Measurements from ENCODE around the gene BOK.
A peak's percentile ranks its signal among the peaks of the same experiment; 100 is the strongest.

The BOK gene

DNA sequence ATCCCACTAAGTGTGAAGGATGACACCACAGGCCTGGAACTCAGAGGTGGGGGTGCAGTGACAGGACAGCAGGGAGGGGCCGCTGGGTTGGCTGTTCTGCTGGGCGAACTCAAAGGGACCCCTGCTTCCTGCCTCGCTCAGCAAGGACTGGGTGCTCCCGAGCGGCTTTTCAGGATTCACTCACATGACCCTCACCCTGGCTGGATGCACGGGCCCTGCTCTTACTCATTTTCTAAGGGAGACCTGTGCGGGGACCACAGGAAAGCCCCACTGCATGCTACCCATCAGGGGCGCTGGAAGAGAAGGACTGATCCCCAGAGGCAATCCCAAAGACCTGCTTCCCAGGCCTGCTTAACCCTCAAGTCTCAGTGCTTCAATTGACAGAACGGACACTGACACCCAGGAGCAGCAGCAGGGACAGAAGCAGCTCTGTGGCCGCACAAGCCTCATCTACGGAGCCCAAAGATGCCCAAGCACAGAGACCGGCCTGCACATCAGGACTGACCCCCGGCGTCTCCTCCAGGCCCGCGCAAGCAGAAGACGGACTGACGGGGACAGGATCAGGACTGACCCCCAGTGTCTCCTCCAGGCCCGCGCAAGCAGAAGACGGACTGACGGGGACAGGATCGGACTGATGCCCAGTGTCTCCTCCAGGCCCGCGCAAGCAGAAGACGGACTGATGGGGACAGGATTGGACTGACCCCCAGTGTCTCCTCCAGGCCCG lies 48.8 kb downstream of the BOK start:
- DNase-seq, result no peak

GRCh38 chr2:241608881-241609280 lies 50.3 kb downstream of the BOK start:
- DNase-seq, result no peak

DNA sequence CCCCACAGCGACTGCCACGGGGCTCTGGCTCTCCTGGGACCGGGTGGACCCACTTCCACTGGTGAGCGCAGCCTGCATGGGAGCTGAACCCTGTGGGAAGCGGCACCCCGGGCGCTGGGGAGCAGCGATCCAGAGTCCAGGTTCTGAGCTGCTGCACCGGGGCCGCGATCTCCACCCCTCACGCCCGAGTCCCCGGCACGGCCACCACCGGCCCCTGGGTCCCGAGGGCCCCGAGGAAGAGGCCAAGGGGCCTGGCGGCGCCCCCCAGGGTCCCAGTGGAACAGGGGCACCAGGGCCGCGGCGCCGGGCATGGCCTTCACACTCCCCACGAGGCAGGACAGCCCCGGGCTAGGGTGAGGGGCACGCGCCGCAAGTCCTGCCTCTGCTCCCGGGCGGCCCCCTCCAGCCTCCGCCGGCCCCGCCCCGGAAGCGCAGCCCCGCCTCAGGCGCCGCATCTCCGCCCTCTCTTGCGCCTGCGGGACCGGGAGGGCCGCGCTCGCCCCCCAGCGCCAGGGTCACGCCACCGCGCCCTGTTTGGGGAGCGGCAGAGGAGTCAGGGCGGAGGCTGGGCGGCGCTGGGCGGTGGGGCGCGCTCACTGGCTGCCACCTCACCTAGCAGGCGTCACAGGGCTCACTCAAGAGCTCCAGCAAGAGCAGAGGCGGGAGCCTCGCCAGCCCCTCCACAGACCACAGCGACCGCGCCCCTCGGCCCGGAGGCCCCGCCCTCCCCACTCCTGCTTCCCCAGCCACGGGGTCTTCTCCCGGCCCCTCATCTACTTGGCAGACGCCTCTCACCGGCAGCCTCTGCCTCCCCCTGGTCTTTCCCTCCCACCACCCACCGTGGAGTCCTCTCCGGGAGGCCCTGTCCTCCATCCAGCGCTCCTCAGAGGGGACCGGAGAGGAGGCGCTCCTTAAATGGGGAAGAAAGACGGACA lies 51.6 kb downstream of the BOK start:
- DNase-seq, result peak; percentile 79

GRCh38 chr2:241611062-241611461 lies 52.5 kb downstream of the BOK start:
- DNase-seq, result no peak

DNA sequence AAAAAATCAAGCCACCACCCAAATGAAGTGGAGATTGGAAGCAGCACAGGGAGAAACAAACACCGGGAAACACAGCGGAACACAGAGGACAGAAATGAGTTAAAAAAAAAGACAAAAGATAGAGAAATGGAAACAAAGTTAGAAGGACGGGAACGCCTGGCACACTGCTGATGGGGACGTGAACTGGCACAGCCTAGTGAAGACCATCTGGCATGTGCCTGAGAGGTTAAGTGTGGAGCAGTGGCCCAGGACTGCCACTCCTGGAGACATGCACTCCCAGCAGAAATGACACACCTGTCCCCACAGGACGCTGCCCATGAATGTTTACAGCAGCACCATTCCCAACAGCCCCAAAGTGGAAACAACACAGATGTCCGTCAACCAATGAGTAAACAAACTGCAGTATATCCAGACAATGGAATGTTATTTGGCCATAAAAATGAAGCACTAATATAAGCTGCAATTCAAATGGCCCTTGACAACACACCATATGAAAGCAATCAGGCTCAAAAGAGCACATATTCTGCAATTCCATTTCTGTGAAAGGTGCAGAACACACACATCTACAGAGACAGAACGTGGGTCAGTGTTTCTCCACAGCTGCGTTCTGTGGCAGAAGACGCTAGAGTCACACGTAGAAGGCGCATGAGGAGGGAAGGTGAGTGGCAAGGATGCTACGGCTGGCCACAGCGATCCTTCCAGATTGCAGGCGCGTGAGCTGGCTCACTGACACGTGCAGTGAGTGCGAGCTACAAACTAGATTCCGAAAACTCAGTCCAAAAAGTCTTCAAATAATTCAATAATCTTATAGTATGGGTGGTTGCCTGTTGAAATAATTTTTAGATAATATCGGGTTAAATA lies 53.8 kb downstream of the BOK start:
- no peak for DNase-seq

DNA sequence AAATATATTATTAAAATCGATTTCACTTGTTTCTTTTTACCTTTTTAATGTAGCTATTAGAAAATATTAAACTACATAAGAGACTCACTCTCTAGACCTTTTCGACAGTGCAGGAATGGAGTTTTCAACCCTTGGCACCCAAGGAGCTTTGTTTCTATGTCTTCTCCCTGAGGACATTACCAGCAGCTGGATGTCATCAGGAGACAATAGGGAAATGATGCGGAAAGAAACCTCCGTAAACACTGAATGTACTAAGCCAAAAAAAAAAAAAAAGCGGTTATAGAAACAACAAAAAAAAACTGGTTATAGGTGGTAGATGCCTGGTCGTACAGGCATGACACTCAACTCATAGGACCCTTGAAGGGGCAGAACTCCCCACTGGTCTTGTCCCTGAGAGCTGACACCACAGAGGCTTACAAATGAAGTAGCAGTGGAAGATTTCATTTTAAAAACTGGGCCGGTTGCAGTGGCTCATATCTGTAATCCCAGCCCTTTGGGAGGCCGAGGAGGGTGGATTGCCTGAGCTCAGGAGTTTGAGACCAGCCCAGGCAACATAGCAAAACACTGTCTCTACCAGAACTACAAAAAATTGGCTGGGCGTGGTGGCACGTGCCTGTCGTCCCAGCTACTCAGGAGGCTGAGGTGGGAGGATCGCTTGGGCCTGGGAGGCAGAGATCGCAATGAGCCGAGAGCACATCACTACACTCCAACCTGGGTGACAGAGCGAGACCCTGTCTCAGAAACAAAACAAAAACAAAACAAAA lies 54.7 kb downstream of the BOK start:
- no peak for DNase-seq

DNA sequence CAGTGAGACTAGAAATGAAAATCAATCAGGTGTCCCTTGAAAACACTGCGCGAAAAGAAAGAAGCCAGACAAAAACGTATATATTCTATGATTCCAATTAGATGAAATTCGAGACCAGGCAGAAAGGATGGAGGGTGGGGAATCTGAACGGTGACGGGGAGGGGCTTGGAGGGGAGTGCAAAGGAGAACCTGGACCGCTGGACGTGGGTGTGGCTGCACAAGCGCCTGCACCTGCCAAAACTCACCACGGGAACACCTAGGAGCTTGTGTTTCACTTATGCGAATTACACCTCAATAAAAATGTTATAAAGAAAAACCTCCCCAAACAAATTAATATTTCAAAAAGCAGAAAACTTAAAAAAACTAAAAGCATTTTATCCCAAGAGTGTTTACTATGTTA lies 56.5 kb downstream of the BOK start:
- DNase-seq, result no peak

DNA sequence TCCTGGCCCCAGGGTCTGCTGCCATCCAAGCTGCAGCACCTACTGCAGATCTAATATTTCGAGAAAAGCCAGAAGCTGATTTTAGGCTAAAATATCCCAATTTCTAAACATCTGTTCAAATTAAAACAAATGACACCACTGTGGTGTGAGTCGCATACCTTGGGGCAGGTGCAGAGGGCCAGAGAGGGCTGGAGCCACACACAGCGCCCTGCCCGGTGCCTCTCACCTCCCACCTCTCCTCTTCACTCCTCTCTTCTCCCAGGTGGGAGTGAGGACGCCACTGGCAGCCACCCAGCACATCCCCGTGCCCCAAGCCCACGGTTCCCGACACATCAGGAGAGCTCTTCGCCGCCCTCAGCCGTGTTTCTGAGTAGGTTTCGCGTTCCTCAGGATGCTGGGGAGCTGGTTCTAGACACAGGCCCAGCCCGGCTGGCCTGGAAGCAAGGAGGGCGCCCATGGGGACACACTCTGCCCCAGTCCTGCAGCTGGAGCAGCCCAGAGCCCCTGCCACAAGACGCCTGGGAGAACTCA lies 57.0 kb downstream of the BOK start:
- DNase-seq, result no peak

- no peak for DNase-seq
These were observed 57.9 kb downstream of the BOK start for GRCh38 chr2:241616168-241617125.

GRCh38 chr2:241617431-241618154 lies 59.0 kb downstream of the BOK start:
- no peak for DNase-seq

DNA sequence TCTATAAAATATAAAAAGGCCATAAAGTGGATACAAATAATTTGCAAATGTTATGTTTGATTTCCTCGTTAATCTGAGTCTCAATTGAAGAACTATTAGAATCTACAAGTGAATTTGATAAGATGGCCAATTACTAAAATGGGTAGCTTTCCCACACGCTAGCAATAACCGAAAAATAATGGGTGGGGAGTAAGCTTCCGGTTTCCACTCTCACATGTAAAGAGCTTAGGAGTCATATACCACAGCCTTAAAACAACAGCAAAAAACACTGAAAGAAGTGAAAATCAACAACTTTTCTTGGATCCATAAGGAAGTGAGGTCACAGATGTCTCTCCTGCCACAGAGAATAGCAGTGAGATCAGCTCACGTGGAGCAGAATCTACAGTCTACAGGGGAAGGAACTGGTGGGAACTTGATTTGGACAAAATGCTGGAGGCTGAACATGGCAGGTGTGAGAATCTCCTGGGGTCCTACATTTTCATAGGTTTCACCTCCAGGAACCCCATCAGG lies 59.8 kb downstream of the BOK start:
- no peak for DNase-seq

GRCh38 chr2:241618829-241619228 lies 60.3 kb downstream of the BOK start:
- no peak for DNase-seq

DNA sequence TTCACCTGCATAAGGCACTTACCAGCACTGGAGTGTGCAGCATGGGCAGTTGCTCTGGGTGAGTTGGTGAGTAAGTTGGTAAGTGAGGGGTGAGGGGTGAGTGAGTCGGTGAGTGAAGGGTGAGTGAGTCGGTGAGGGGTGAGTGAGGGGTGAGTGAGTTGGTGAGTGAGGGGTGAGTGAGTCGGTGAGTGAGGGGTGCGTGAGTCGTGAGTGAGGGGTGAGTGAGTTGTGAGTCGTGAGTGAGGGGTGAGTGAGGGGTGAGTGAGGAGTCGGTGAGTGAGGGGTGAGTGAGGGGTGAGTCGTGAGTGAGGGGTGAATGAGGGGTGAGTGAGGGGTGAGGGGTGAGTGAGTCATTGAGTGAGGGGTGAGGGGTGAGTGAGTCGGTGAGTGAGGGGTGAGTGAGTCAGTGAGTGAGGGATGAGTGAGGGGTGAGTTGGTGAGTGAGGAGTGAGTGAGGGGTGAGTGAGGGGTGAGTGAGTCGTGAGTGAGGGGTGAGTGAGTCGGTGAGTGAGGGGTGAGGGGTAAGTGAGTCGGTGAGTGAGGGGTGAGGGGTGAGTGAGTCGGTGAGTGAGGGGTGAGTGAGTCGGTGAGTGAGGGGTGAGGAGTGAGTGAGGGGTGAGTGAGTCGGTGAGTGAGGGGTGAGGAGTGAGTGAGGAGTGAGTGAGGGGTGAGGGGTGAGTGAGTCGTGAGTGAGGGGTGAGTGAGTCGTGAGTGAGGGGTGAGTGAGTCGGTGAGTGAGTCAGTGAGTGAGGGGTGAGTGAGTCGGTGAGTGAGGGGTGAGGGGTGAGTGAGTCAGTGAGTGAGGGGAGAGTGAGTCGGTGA lies 61.3 kb downstream of the BOK start:
- DNase-seq, result no peak

- DNase-seq, result no peak
These were observed 61.8 kb downstream of the BOK start for GRCh38 chr2:241620419-241620769.

Measured in RPMI8226 (cell line).